Activated T-helper 9 cell treated with anti-CD3 and anti-CD28 coated beads, Interleukin-2, amount 50 U/mL, for 16 hours (primary cell): ENCODE data around the gene OTUB1.
"Not testable (repeated sequence)": the region's sequence is repeated elsewhere in the genome, so short reads cannot be mapped to it uniquely, and the experiment has no call there.

ENCODE experiments used
- DNase-seq: peaks from one replicate; pipeline ENCODE4 v3.0.0-alpha.2; 2020; ENCODE audit warnings: low read depth

Gene OTUB1

DNA sequence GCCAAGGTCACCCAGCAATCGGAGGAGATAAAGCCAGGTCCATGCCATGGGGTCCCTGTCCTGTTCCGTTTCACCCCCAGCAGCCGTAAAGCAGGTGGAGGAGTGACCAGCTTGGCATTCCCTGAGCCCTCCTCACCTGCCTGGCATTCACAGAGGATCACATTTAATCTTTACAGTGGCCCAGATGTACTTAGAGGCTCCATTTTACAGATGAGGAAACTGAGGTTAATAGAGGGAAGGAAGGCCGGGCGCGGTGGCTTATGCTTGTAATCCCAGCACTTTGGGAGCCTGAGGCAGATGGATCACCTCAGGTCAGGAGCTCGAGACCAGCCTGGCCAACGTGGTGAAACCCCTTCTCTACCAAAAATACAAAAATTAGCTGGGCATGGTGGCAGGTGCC is 61.1 kb downstream of the OTUB1 start:
- DNase-seq = not testable (repeated sequence)
